CD4-positive, alpha-beta T cell (primary cell): ENCODE data around the gene MAP3K6. TPM values are rescaled to one million over a fixed set of nuclear protein-coding genes. Genes with fewer than 3 reads are reported as not detected.

Experiments
- ATAC-seq: fragments of 200-7000 bp; cut with Tn5 transposase; one replicate; pipeline ENCODE4 v1.10.0; 2022; ENCODE audit warnings: mild to moderate bottlenecking; ENCODE audit not compliant: poor library complexity
- CTCF ChIA-PET: fragments of 350-600 bp; sonication (Branson Sonifier 250); formaldehyde crosslinking; loops from one replicate; lab custom pipeline; 2021; ENCODE audit warnings: antibody characterized with exemption, inconsistent platforms; lab: Charles Lee
- POLR2A ChIA-PET: fragments of 350-600 bp; sonication (Branson Sonifier 250); formaldehyde crosslinking; loops from one replicate; lab custom pipeline; 2021; ENCODE audit warnings: antibody characterized with exemption, inconsistent platforms; lab: Charles Lee
- DNase-seq, 14 experiments: peaks; one replicate each; pipeline ENCODE4 v3.0.0-alpha.2; 2013 to 2020; ENCODE audit warnings: mixed read lengths in 2 of 14
- H3K27ac ChIP-seq, 2 donors: one replicate each; pipeline versions ENCODE4 v1.5.1 to v1.7.0; 2013; ENCODE audit warnings: low read length in 2 of 2, low read depth in 1 of 2, mild to moderate bottlenecking in 1 of 2
- H3K27me3 ChIP-seq, 2 experiments: 1 replicate in 1 of 2; 2 replicates in 1 of 2; pipeline versions ENCODE4 v1.6.1 to v1.7.0; 2013; ENCODE audit warnings: low read length in 2 of 2, control low read depth in 1 of 2, mild to moderate bottlenecking in 1 of 2, moderate library complexity in 1 of 2; ENCODE audit not compliant: insufficient read depth in 2 of 2, control insufficient read depth in 1 of 2
- H3K36me3 ChIP-seq: one replicate; pipeline ENCODE4 v1.6.1; 2013; ENCODE audit warnings: low read length, control low read depth; ENCODE audit not compliant: insufficient read depth
- H3K4me1 ChIP-seq: one replicate; pipeline ENCODE4 v1.6.1; 2013; ENCODE audit warnings: low read length, control low read depth; ENCODE audit not compliant: insufficient read depth
- H3K4me3 ChIP-seq: one replicate; pipeline ENCODE4 v1.5.1; 2013; ENCODE audit warnings: mild to moderate bottlenecking, low read length, moderate library complexity
- H3K9me3 ChIP-seq, 2 experiments: 1 replicate in 1 of 2; 2 replicates in 1 of 2; pipeline versions ENCODE4 v1.6.1 to v1.7.0; 2013; ENCODE audit warnings: low read length in 2 of 2, mild to moderate bottlenecking in 2 of 2, control low read depth in 1 of 2, moderate library complexity in 1 of 2; ENCODE audit not compliant: control insufficient read depth in 1 of 2, insufficient read depth in 1 of 2
- H3K27ac Mint-ChIP-seq: one replicate; pipeline ENCODE4 v1.8.0; 2020; ENCODE audit warnings: mixed read lengths
- H3K27me3 Mint-ChIP-seq: one replicate; pipeline ENCODE4 v1.8.0; 2021; ENCODE audit warnings: mixed read lengths
- H3K36me3 Mint-ChIP-seq: one replicate; pipeline ENCODE4 v1.8.0; 2021; ENCODE audit warnings: low read depth, mixed read lengths
- H3K4me1 Mint-ChIP-seq: one replicate; pipeline ENCODE4 v1.8.0; 2021; ENCODE audit warnings: low read depth, mixed read lengths
- H3K4me3 Mint-ChIP-seq: one replicate; pipeline ENCODE4 v1.8.0; 2020; ENCODE audit warnings: mild to moderate bottlenecking, mixed read lengths
- H3K9me3 Mint-ChIP-seq: one replicate; pipeline ENCODE4 v1.8.0; 2020; ENCODE audit warnings: mixed read lengths
- intact Hi-C, 2 experiments: fragments of 100-400 bp; cut with DNase I in 1 of 2; cut with micrococcal nuclease in 1 of 2; formaldehyde crosslinking; loops; one replicate each; pipeline versions ENCODE4 v1.15.1 to v1.9.0; 2023 to 2025; cut with DNase I, micrococcal nuclease
- total RNA-seq, 174 experiments: library from RNA in 2 of 174; stranded (reverse) in 2 of 174; gene quantifications; one replicate each; pipeline ENCODE4 v1.2.3 and lab custom pipeline; 2021 to 2026
- TF ChIP-seq, protein P1 (sequence below): fragments of 200-600 bp; IDR thresholded peaks from one replicate; pipeline ENCODE4 v1.8.0; 2022; ENCODE audit warnings: antibody characterized with exemption, mild to moderate bottlenecking

MAP3K6 gene
- total RNA-seq, 2 experiments from 2014 or later, result 8.5 to 8.8 TPM

DNA sequence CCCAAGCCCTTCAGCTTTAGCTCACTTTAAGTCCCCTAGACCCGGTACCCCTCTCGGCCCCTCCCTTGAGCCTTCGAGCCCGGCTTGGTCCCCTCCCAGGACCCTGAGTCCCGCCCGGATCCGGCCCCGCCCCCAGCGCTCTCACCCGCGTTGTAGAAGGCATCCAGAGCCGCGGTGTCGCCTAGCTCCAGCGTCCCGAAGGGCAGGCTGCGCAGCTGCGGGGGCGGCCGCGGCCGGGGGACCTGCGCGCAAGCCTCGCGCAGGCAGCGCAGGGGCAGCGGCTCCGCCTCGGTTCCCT is 699 bp downstream of the MAP3K6 start:
- POLR2A ChIA-PET, result interaction anchor here (0.5 to 2.5 kb wide), 14 partner anchors 9 to 1619 kb away, joined by 3 to 30 read pairs (median 3); partner anchors contain the start of genes CD164L2, FCN3 and WASF2
- Histone ChIP-seq H3K4me1 (peaks cover 44% of the 10 kb centered on the region), H3K27ac (no peak overlapping the region)

GRCh38 chr1:27365372-27366112 is 1.2 kb downstream of the MAP3K6 start:
- ATAC-seq (peak; percentile 72), DNase-seq (peak; percentile 62 to 89 (median 78))
- Mint-ChIP-seq H3K9me3 (no peaks in the 10 kb centered on the region), H3K4me3 (peak overlapping the region; percentile 88), H3K4me1 (peaks cover 49% of the 10 kb centered on the region), H3K27me3 (no peaks in the 10 kb centered on the region), H3K36me3 (no peaks in the 10 kb centered on the region), H3K27ac (peak overlapping the region; percentile 43)
- H3K27me3 ChIP-seq, result no peaks in the 10 kb centered on the region
- peaks cover 49% of the 10 kb centered on the region for H3K4me1 ChIP-seq
- no peaks in the 10 kb centered on the region for H3K9me3 ChIP-seq
- H3K36me3 ChIP-seq, result no peaks in the 10 kb centered on the region
- no peak overlapping the region for H3K27ac ChIP-seq
- peak overlapping the region; percentile 70 for H3K4me3 ChIP-seq
- intact Hi-C loops, result loop anchor here (2.0 to 5.0 kb wide), 3 partner anchors 23 to 43 kb away; partner anchors contain the start of genes GPR3 (in 1 of the 2), SYTL1 (in 1 of the 2) and TMEM222 (in 1 of the 2)
- POLR2A ChIA-PET, result interaction anchor here (0.5 to 2.5 kb wide), 13 partner anchors 9 to 1620 kb away, joined by 3 to 30 read pairs (median 3); partner anchors contain the start of genes CD164L2, FCN3 and WASF2
- CTCF ChIA-PET, result interaction anchor here (0.5 to 3.3 kb wide), 21 partner anchors 9 to 864 kb away, joined by 3 to 33 read pairs (median 4); no protein-coding TSS in a partner anchor
- TF ChIP-seq, protein P1, sequence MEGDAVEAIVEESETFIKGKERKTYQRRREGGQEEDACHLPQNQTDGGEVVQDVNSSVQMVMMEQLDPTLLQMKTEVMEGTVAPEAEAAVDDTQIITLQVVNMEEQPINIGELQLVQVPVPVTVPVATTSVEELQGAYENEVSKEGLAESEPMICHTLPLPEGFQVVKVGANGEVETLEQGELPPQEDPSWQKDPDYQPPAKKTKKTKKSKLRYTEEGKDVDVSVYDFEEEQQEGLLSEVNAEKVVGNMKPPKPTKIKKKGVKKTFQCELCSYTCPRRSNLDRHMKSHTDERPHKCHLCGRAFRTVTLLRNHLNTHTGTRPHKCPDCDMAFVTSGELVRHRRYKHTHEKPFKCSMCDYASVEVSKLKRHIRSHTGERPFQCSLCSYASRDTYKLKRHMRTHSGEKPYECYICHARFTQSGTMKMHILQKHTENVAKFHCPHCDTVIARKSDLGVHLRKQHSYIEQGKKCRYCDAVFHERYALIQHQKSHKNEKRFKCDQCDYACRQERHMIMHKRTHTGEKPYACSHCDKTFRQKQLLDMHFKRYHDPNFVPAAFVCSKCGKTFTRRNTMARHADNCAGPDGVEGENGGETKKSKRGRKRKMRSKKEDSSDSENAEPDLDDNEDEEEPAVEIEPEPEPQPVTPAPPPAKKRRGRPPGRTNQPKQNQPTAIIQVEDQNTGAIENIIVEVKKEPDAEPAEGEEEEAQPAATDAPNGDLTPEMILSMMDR, result no peak

More for the DNA sequence above, 699 bp downstream of the MAP3K6 start:
- DNase-seq, result peak in 12 of 14 experiments; percentile 40 to 82 (median 66)
- no peaks in the 10 kb centered on the region for H3K9me3 Mint-ChIP-seq
- CTCF ChIA-PET, result interaction anchor here (0.5 to 3.3 kb wide), 21 partner anchors 9 to 865 kb away, joined by 3 to 33 read pairs (median 3); partner anchors contain the start of gene AHDC1
- no peaks in the 10 kb centered on the region for H3K36me3 Mint-ChIP-seq
- peak overlapping the region; percentile 43 for H3K27ac Mint-ChIP-seq
- ATAC-seq, result peak; percentile 56
- peaks cover 46% of the 10 kb centered on the region for H3K4me1 Mint-ChIP-seq
- intact Hi-C loops, result loop anchor here in 1 of 2 experiments (5.0 kb wide), 1 partner anchor 44 kb away; the partner anchor contains the start of gene TMEM222
- H3K27me3 ChIP-seq, result no peaks in the 10 kb centered on the region
- H3K4me3 Mint-ChIP-seq, result peak overlapping the region; percentile 88
- TF ChIP-seq, protein P1, result no peak
- peak overlapping the region; percentile 70 for H3K4me3 ChIP-seq
- no peaks in the 10 kb centered on the region for H3K36me3 ChIP-seq
- no peaks in the 10 kb centered on the region for H3K27me3 Mint-ChIP-seq
- no peaks in the 10 kb centered on the region for H3K9me3 ChIP-seq

DNA sequence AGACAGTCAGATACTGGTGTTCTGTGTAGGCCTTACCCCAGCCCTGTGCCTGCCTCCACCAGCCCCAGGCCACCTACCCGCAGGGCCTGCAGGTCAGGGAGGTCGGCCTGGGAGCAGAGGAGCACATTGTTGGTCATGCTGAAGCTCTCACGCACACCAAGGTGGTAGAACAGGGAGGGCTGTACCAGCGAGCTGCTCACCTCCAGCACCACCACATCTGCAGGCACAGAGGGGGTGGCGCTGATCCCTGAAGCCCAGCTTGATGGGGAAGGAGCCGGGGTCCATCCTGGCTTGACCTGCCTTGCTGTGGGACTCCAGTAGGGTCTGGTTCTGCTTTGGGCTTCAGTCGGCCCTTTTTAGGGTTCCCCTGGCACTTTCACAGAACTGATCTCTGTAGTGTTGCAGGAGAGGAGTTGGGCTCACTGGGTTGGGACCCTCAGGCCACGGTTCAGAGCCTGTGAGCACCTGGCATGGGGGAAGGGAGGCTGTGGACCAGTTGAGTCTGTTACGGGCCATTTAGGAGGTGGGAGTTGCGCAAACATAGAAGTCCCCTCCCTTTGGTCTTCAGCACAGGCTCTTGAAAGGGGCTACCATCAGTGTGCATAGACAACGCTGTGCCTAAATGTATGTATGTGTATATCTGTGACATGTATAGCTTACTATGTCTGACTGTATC is 1.9 kb downstream of the MAP3K6 start:
- Mint-ChIP-seq H3K9me3 (no peaks in the 10 kb centered on the region), H3K4me1 (peaks cover 54% of the 10 kb centered on the region), H3K36me3 (no peaks in the 10 kb centered on the region), H3K27ac (peak overlapping the region; percentile 43), H3K27me3 (no peaks in the 10 kb centered on the region), H3K4me3 (peak overlapping the region; percentile 88)
- intact Hi-C loops, result loop anchor here (2.0 to 5.0 kb wide), 3 partner anchors 22 to 43 kb away; partner anchors contain the start of genes GPR3 (in 1 of the 2), SYTL1 (in 1 of the 2) and TMEM222 (in 1 of the 2)
- Histone ChIP-seq H3K4me3 (peak overlapping the region; percentile 70), H3K36me3 (no peaks in the 10 kb centered on the region), H3K4me1 (peaks cover 55% of the 10 kb centered on the region), H3K27me3 (no peaks in the 10 kb centered on the region), H3K27ac (no peak overlapping the region), H3K9me3 (no peaks in the 10 kb centered on the region)
- TF ChIP-seq, protein P1, result no peak
- DNase-seq (no peak), ATAC-seq (no peak)
- CTCF ChIA-PET, result interaction anchor here (0.6 to 3.3 kb wide), 6 partner anchors 8 to 304 kb away, joined by 3 to 33 read pairs (median 6); no protein-coding TSS in a partner anchor
- POLR2A ChIA-PET, result interaction anchor here (1.0 to 2.5 kb wide), 6 partner anchors 8 to 125 kb away, joined by 3 to 30 read pairs (median 4); partner anchors contain the start of genes CD164L2 and WASF2
